HG03280 (cell line): ENCODE results near the gene NRF1.

ENCODE experiments used
- ATAC-seq: cut with Tn5 transposase; IDR thresholded peaks from one replicate; pipeline ENCODE4 v1.9.1; 2021; ENCODE audit warnings: mild to moderate bottlenecking, moderate library complexity; ENCODE audit not compliant: unreplicated experiment

Gene NRF1

GRCh38 chr7:129724796-129725195 lies 113.3 kb downstream of the NRF1 start:
- no peak for ATAC-seq

DNA sequence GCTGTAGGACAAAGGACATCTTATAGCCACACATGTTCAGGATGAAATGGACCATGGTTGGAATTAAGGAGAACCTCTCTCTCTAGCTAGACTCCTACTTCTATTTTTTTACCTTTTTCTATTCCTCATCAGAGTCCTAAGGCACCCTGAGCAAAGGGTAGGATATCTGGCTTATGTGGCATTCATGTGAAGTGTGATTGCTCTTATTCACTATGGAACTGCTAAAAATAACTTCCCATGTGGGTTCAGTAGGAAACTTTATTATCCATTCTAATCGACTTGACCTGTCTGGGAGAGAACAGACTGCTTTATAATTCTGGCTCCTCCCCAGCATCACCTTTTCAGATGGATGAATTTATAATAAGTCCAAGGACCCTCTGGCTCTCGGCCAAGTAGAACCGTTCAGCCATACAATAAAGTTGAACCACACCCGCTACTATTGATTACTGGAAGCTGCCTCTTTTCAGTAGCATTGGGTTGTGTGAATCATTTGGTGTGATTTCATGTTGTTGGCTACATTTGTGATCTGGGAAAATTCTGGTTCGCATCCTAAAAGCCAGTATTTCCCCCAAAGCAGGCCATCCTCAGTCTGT lies 117.5 kb downstream of the NRF1 start:
- no peak for ATAC-seq

DNA sequence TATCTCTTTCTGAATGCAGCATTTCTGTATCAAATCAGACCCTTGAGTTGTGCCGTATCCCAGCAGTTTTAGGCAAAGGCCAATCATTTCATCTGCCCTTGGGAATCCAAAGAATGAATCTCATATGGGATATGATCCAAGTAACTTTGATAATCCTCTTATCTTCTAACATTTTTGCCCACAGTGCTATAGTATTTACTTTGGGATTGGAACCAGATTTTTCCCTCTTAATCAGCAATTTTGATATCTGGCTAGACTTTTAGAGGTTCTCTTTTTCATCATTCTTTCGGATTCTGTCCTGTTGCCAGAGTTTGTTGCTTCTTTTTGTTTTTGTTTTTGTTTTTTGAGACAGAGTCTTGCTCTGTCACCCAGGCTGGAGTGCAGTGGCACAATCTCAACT lies 118.0 kb downstream of the NRF1 start:
- no peak for ATAC-seq

DNA sequence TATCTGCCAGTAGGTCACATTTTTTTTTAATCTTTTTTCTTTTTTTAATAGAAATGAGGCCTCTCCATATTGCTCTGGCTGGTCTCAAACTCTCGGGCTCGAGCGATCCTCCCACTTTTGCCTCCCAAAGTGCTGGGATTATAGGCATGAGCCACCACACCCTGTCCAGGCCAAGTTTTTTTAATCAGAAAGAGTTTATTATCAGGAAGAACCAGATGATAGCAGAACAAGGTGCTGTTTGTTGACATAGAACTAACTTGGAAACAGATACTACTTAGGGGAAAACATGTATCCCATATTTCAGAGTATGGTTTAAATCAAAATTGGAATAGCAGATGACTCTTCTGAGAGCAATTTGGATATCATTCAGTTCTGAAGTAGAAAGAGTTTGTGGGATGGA lies 118.6 kb downstream of the NRF1 start:
- no peak for ATAC-seq

DNA sequence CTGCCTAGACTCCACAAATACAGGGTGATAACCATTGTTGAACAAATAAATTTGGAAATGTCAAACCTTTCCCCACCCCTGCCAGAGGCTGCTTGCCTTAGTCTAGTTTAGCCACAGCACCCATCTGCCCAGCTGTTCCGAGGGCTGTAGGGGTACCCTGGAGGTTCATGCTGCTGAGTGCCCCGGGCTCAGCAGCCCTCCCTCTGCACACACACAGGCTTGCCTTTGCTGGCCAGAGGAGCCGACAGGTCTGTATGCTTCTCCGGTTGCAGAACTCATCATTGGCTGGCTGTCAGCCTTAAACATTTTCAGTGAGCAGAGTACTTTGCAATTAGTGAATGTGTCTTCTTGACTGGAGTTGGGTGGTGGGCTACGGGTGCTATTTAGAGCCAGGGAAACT lies 122.9 kb downstream of the NRF1 start:
- ATAC-seq = no peak

- no peak for ATAC-seq
Observed at GRCh38 chr7:129739427-129739826, 127.9 kb downstream of the NRF1 start.

- ATAC-seq = no peak
Observed at GRCh38 chr7:129740574-129741410, 129.3 kb downstream of the NRF1 start.

DNA sequence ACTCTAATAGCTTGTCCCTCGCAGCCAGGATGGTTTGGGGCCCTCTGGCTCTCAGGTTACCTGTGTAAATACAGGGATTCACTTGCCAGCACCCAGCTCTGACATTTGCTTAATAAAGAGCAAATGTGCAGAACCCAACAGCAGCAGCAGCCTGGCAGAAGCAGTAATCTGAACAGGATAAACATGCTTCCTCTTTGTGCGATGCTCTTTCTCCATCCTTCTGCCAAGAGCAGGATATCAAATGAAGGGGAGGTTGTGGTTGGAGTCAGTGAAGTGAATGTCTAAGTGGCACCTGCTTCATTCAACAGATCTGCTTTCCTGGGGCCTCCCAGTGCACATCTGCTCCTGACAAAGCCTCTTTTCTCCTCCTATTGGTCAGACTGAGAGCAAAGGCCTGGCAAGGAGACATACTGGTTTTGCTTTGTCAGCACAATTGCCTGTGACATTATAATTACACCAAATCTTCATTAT lies 130.3 kb downstream of the NRF1 start:
- ATAC-seq = no peak

DNA sequence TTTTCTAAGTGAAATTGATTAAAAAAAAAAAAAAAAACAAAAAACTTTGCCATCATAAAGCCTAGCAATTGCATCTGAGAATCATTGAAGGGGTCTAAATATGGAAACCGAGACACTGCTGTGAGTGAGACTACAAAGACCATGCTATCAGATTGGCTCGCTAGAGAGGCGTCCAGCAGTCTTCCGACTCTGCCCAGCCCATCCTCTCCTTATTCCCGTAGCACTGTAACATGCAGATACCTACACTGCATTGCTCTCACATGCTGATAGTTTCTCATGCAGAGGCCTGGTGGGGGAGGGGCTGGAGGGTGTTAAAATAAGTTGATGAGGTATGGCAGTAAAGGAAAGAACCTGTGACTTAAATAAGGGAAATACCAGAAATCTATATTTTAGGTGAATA lies 130.7 kb downstream of the NRF1 start:
- ATAC-seq = no peak

DNA sequence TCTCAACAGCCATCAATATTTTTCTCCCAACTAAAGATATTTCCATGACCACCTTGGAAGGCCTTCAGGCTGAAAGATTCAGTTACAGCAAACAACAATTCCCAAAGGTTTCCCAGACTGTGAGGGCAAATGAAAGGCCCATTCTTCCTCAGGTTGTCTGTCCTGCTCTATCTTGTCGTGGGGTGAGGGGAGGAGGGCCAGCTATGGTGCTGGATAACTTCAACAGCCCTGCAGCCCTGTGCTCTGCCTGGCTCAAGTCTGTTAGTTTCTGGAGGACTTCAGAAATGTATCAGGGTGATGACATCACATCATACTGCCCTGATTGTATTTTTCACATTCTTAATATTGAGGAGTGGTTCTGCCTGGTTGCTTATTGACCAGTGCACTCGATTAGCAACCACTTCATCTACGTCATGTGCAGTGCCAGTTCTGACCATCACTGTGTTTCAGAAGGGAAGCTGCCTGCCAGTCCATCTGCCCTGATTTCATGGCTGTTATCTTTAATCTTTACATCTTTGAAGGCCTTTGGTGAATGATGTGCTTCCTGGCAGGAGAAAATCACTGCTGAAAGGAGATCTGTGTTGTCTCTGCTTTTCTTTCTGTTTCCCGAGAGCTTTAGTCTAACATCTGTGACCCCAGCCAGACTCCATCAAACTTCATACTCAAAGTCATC lies 135.5 kb downstream of the NRF1 start:
- no peak for ATAC-seq

DNA sequence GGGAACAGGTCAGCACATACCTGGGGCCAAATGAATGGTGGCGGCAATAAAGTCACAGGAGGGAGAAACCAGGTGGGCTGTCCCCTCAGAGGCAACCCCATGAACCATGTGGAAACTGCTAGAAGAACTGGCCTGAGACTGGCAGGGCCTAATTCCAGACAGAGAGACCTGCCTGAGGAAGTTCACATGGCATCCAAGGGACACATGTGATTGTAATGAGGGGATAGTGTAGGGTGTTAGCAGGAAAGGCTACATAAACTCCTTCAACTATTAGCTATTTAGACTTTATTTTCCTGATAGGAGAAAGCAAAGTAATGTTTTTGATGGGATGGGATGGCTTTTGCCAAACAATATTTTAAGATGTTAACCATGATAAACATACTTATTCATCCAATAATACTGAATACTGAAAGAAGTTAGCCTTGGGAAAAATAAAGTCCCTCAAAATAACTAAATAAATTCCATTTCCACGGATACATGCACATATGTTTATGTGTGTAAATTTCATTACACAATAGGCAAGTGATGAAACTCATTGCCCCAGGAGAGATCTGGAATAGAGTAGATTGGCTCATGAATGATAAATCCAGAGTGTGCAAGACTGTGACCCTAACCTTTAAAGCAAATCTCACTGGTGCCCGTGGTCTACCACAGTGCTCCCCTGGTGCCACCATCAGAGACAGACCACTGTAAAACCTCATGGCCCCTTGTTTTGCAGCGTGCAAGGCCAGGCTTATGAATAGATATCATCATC lies 137.0 kb downstream of the NRF1 start:
- no peak for ATAC-seq

DNA sequence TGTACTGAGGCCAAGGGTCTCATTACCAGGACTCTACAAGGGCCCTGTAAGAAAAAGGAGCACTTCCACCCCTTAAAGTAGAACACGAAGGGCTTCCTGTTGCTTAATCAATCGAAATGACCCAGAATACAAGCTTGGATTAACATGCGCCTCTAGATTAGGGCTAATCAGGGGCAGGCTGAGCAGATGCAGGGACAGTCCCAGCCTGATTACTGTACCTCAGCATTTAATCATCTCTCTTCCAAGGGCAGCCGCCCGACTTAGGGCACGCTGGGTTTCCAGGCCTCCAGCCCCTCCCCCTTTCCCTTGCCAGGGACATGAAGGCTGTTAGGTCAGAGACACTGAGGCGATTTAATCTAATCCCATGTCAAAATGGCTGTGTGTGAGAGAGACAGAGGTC lies 138.6 kb downstream of the NRF1 start:
- ATAC-seq = no peak

- ATAC-seq = no peak
Observed at GRCh38 chr7:129750501-129750900, 139.0 kb downstream of the NRF1 start.

DNA sequence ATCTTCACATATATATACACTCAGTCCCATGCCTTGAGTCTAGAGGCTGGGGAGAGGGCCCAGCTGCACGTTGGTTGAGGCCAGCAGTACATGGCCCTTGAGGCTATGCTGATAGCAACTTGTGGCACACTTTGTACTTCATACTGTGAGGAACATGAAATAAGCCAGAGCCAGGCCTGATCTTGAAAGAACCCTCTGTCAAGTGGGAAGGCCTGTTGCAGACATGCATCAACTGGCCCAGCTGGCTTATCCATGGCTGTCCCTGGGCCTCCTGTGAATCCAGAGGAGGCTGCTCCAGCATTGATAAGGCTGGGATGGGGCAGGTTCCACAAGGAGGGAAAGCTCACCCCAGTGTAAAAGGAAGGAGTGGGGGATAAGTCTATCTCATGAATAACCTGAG lies 140.4 kb downstream of the NRF1 start:
- no peak for ATAC-seq

DNA sequence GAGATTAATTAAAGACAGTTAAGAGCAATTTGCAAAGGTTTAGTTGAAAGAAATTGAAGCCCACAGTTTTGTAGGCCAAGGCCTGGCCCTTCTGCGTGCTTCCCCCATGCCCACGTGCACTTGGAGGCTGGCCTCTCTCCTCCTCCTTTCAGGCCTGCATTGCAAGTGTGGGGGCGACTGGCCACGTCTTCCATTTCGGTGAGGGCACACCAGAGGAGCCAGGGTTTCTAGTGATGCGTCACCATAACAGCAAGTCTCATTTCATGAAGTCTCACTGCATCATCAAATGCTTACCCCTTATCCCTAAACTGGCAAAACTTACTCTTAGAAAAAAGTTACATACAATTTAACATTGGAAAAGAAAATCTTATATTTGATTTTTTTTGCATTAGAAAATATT lies 141.2 kb downstream of the NRF1 start:
- no peak for ATAC-seq

GRCh38 chr7:129754406-129754805 lies 142.9 kb downstream of the NRF1 start:
- ATAC-seq = no peak

- no peak for ATAC-seq
Observed at GRCh38 chr7:129757991-129758390, 146.5 kb downstream of the NRF1 start.

GRCh38 chr7:129762387-129762969 lies 151.0 kb downstream of the NRF1 start:
- no peak for ATAC-seq

DNA sequence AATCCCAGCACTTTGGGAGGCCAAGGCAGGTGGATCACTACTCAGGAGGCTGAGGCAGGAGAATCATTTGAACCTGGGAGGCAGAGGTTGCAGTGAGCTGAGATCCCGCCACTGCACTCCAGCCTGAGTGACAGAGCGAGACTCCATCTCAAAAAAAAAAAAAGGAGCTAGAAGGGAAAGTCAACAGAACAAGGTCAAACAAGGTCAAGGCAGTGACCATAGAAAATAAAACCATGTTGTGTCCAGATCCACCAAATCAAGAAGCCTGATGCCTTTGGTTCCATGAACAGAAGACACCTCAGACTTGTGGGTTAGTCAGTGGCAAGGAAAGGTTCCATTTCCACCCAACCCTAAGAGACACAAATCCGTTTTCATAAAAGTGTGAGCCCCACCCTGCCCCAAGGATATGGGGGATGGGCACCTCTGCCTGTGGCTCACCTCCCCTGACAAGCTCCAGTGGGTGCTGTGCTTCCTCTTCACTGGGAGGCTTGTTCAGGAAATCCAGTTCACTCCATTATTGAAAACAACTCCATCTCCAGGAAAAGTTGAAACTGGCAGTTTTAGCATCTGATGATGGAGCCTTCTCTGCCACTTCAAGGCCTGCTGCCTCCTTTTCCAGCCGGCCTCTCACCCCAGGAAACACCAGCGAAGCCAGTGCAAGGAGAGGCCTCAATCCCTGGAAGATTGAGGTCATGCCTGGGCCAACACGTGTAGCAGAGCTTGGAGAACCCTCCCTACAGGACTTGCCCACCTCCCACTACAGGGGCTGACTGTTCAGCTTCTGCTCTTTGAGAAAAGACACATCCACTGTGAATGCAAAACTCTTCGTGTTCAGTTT lies 152.9 kb downstream of the NRF1 start:
- no peak for ATAC-seq

DNA sequence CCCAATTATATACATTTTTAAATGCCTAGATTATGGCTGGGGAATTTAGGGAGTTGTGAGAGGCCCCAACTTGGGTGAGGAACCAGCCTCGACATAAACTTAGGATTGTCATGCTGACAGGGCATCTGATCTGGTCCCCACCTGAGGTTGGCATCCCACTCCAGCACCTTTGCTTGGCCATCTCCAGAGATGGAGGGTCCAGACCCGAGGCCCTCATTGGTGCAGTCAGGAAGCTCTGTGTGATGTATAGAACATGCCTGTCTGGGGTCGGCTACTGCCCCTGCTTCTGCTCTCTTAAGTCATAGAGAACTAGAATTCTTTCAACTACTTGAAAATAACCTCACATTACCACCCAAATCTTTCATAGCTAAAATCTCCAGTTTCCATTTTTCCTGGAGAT lies 153.8 kb downstream of the NRF1 start:
- no peak for ATAC-seq
